T-helper 2 cell treated with Interferon-gamma antibody and Interleukin-4, amounts not matched to agents 5 μg/mL and 100 μg/mL, for 36 hours (primary cell): ENCODE data around the gene DYNC1I2.
"Not testable (repeated sequence)": the region's sequence is repeated elsewhere in the genome, so short reads cannot be mapped to it uniquely, and the experiment has no call there.

ENCODE experiments used
- DNase-seq: peaks from one replicate; pipeline ENCODE4 v3.0.0; 2021; ENCODE audit warnings: low spot score
- H3K27ac Mint-ChIP-seq: one replicate; pipeline ENCODE4 v1.8.0; 2021; ENCODE audit warnings: mild to moderate bottlenecking, mixed read lengths
- H3K27me3 Mint-ChIP-seq: one replicate; pipeline ENCODE4 v1.8.0; 2021; ENCODE audit warnings: low read depth, mixed read lengths
- H3K36me3 Mint-ChIP-seq: one replicate; pipeline ENCODE4 v1.8.0; 2021; ENCODE audit warnings: low read depth, mixed read lengths
- H3K4me1 Mint-ChIP-seq: one replicate; pipeline ENCODE4 v1.8.0; 2021; ENCODE audit warnings: low read depth, mixed read lengths
- H3K4me3 Mint-ChIP-seq: one replicate; pipeline ENCODE4 v1.8.0; 2022; ENCODE audit warnings: mild to moderate bottlenecking, moderate library complexity, mixed read lengths
- H3K9me3 Mint-ChIP-seq: one replicate; pipeline ENCODE4 v1.8.0; 2021; ENCODE audit warnings: mixed read lengths

The DYNC1I2 gene

DNA sequence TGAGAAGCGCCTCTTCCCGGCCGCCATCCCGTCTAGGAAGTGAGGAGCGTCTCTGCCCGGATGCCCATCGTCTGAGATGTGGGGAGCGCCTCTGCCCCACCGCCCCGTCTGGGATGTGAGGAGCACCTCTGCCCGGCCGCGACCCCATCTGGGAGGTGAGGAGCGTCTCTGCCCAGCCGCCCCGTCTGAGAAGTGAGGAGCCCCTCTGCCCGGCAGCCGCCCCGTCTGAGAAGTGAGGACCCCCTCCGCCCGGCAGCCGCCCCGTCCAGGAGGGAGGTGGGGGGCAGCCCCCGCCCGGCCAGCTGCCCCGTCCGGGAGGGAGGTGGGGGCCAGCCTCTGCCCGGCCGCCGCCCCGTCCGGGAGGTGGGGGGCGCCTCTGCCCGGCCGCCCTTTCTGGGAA lies 87.3 kb downstream of the DYNC1I2 start:
- not testable (repeated sequence) for H3K27me3 Mint-ChIP-seq, H3K4me3 Mint-ChIP-seq, H3K4me1 Mint-ChIP-seq, DNase-seq, H3K27ac Mint-ChIP-seq
- peaks cover 31% of the 10 kb centered on the region for H3K36me3 Mint-ChIP-seq
- H3K9me3 Mint-ChIP-seq: peaks cover 26% of the 10 kb centered on the region

DNA sequence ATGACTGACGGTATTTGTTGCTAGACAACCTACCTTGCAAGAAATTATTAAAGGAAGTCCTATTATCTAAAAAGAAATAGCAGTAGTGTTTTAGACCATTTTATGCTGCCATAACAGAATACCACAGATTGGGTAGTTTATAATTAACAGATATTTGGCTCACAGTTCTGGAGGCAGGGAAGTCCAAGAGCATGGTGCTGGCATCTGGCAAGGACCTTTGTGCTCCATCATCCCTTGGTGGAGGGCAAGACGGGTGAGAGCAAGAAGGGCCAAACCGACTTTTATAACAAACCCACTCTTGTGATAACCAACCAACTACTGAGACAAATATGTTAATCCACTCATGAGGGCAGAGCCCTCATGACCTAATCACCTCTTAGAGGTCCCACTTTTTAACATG lies 91.2 kb downstream of the DYNC1I2 start:
- Mint-ChIP-seq H3K9me3 (peaks cover 13% of the 10 kb centered on the region), H3K36me3 (peaks cover 30% of the 10 kb centered on the region), H3K27ac (no peak overlapping the region), H3K4me3 (no peak overlapping the region), H3K4me1 (no peaks in the 10 kb centered on the region), H3K27me3 (no peaks in the 10 kb centered on the region)
- no peak for DNase-seq

DNA sequence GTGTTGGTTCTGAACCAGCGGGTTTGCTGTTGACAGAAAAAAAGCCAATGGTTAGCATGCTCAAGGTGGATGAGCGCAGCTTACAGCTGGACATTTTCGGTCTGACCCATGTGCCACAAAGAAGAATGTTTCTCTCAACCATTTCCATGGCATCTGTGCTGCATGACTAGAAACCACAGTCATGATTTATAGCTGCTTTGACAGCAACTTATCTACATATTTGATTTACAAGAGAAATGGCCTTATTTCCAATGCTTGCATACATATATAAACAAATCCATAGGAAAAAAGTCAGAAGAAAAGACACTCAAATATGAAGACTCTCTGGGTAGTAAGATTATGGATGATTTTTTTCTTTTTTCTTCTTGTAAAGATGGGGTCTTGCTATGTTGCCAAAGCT lies 98.2 kb downstream of the DYNC1I2 start:
- H3K27ac Mint-ChIP-seq: no peak overlapping the region
- no peak overlapping the region for H3K4me3 Mint-ChIP-seq
- no peaks in the 10 kb centered on the region for H3K9me3 Mint-ChIP-seq
- no peaks in the 10 kb centered on the region for H3K4me1 Mint-ChIP-seq
- peaks cover 37% of the 10 kb centered on the region for H3K36me3 Mint-ChIP-seq
- no peaks in the 10 kb centered on the region for H3K27me3 Mint-ChIP-seq
- DNase-seq: no peak

DNA sequence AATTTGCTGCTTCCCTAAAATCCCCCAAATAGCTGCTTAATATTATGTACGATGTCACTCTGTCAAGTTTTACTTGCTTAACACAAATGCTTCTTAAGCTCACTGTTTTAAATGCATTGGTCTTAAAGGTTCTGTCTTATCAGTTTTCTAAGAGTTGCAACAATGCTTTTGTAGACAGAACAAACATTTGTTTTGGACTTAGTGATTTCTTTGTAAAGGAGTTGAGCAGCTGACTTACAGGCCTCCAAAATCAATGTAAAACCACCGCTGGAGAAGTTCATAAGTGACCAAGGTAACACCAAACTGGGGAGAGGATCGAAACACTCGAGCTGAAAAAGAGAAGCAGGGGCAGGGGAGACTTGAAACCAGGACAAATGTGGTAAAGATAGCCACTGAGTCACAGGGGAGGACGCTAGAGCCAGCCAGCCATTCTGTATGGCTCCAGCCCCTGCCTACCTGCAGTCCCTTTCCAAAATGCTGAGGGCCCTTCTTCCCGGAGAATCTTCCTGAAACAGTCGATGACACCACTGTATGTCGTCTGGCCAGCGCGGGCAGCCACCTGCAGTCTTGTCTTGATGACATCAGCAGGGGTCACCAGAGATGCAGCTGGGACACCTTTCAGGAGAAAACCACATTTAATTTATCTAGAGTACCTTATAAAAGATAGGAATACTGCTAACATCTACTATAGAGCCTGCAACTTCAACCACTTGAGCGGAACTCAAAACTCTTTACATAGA lies 100.2 kb downstream of the DYNC1I2 start:
- H3K27ac Mint-ChIP-seq: no peak overlapping the region
- H3K4me3 Mint-ChIP-seq: no peak overlapping the region
- H3K27me3 Mint-ChIP-seq: no peaks in the 10 kb centered on the region
- H3K36me3 Mint-ChIP-seq: peaks cover 44% of the 10 kb centered on the region
- H3K9me3 Mint-ChIP-seq: no peaks in the 10 kb centered on the region
- H3K4me1 Mint-ChIP-seq: no peaks in the 10 kb centered on the region
- DNase-seq: no peak

DNA sequence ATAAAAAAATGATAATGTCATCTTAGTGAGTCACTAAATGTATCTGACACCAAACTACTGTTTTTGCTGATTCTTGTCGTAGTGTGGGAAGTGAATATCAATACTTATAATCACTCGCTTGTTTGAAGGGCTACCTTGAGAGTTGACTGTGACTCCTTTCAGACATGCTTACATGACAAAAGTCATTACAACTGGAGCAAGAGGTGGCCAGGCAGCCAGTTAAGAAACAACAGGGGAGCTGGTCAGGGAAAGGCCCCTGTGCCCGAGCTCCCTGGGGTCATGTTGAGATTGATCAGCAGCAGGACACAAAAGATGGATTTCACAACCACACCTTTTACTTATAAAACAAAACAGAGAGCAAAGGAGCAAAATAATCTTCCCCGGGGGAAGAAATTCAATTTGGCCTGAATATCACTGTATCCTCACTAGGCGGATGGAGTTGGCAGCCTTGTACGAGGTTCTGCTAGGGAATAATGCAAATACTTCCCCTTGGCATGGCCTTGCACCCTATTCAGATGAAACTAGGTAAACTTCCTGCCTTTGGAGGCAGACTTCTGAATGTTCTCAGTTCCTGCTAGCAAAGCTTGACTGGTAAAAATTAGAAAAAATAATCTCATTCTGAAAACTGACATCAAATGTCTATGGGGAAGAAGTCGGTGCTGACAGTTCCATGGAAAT lies 101.2 kb downstream of the DYNC1I2 start:
- no peak overlapping the region for H3K27ac Mint-ChIP-seq
- H3K4me1 Mint-ChIP-seq: peaks cover 1% of the 10 kb centered on the region
- no peak overlapping the region for H3K4me3 Mint-ChIP-seq
- H3K27me3 Mint-ChIP-seq: no peaks in the 10 kb centered on the region
- DNase-seq: no peak
- no peaks in the 10 kb centered on the region for H3K9me3 Mint-ChIP-seq
- H3K36me3 Mint-ChIP-seq: peaks cover 43% of the 10 kb centered on the region

DNA sequence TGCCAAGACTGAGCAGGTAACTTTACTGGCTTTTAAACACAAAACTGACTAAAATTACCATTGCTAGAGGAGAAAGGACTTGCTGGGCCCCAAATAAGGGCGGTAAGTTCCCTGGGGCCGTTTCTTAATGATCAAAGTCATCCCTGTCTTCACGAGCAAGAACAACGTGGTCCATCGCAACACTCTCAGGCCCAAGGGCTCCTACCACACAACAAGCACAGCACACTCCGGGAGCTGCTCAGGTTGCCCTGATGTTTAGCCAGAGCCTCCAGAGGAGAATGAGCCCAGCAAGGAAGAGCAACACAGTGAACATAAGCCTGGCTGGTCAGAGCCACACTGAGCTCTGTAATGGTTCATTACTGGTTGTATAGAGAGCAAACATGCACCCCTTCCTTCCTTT lies 102.7 kb downstream of the DYNC1I2 start:
- Mint-ChIP-seq H3K36me3 (peaks cover 37% of the 10 kb centered on the region), H3K4me1 (peaks cover 13% of the 10 kb centered on the region), H3K27ac (no peak overlapping the region), H3K4me3 (no peak overlapping the region), H3K27me3 (no peaks in the 10 kb centered on the region), H3K9me3 (no peaks in the 10 kb centered on the region)
- DNase-seq: no peak

DNA sequence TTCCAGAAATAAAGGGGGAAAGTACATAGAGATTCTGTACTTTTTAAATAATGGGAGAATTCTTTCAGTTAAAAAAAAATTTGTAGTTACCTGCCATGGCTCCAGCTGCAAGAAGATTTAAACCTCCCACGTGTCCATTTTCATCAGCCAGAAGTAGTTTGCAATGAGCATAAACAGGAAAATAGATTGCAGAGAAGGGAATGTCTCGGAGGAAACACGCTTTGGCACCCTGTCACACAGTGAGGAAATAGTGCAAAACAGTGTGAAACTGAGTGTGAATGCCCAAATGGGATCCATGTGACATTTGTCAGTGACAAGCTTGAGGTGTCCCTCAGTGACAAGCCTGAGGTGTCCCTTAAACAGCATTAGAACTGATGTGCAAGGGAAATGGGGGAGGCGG lies 104.1 kb downstream of the DYNC1I2 start:
- H3K36me3 Mint-ChIP-seq: peaks cover 29% of the 10 kb centered on the region

DNA sequence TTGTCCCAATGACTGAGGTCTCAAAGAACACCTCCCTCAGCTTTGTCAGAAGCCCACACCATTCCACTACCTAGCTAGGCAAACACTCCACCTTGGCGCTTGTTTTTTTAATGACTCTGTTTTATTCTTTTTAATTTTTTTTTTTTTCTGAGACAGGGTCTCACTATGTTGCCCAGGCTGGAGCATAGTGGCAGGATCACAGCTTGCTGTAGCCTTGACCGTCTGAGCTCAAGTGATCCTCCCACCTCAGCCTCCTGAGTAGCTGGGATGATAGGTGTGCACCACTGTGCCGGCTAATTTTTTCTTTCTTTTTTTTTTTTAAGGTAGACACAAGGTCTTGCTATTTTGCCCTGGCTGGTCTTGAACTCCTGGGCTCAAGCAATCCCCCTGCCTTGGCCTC lies 104.9 kb downstream of the DYNC1I2 start:
- no peak overlapping the region for H3K4me3 Mint-ChIP-seq
- peaks cover 25% of the 10 kb centered on the region for H3K36me3 Mint-ChIP-seq
- DNase-seq: no peak
- no peak overlapping the region for H3K27ac Mint-ChIP-seq
- no peaks in the 10 kb centered on the region for H3K27me3 Mint-ChIP-seq
- H3K4me1 Mint-ChIP-seq: peaks cover 17% of the 10 kb centered on the region
- H3K9me3 Mint-ChIP-seq: no peaks in the 10 kb centered on the region

More for the DNA sequence above, 104.1 kb downstream of the DYNC1I2 start:
- H3K27ac Mint-ChIP-seq: no peak overlapping the region
- no peaks in the 10 kb centered on the region for H3K27me3 Mint-ChIP-seq
- no peak for DNase-seq
- H3K9me3 Mint-ChIP-seq: no peaks in the 10 kb centered on the region
- H3K4me3 Mint-ChIP-seq: no peak overlapping the region
- H3K4me1 Mint-ChIP-seq: peaks cover 17% of the 10 kb centered on the region

DNA sequence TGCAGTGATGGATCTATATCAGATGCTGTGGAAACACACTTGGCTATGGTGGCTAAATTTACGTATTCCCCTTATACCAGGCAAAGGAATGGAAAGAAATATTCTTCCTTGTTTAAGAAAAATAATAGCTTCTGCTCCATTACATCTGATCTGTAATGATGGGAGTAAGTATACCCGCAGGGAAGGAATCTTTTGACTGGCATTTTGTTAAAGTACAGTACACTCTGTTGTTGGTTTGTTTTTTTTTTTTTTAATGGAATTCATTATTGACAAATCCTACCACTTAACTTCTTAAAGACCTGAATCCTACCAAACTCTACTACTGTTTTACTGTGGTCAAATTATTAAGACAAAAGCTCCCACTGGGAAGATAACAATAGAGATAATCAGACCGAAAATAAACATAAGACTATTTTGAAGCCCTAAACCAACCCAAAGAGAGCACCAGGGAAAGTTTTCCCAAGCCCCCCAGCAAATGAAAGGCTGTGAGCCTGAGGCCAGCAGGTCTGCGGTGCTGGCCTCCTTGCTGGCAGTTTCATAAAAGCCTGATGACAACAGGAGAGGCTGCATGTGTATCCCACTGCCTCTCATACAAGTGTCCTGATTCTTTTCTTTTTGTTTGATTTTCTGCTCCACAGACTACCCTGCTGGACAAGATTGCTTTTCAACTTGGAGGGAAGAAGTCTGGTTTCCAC lies 105.8 kb downstream of the DYNC1I2 start:
- Mint-ChIP-seq H3K9me3 (no peaks in the 10 kb centered on the region), H3K27me3 (no peaks in the 10 kb centered on the region), H3K4me3 (no peak overlapping the region), H3K36me3 (peaks cover 19% of the 10 kb centered on the region), H3K4me1 (peaks cover 17% of the 10 kb centered on the region), H3K27ac (no peak overlapping the region)
- no peak for DNase-seq

DNA sequence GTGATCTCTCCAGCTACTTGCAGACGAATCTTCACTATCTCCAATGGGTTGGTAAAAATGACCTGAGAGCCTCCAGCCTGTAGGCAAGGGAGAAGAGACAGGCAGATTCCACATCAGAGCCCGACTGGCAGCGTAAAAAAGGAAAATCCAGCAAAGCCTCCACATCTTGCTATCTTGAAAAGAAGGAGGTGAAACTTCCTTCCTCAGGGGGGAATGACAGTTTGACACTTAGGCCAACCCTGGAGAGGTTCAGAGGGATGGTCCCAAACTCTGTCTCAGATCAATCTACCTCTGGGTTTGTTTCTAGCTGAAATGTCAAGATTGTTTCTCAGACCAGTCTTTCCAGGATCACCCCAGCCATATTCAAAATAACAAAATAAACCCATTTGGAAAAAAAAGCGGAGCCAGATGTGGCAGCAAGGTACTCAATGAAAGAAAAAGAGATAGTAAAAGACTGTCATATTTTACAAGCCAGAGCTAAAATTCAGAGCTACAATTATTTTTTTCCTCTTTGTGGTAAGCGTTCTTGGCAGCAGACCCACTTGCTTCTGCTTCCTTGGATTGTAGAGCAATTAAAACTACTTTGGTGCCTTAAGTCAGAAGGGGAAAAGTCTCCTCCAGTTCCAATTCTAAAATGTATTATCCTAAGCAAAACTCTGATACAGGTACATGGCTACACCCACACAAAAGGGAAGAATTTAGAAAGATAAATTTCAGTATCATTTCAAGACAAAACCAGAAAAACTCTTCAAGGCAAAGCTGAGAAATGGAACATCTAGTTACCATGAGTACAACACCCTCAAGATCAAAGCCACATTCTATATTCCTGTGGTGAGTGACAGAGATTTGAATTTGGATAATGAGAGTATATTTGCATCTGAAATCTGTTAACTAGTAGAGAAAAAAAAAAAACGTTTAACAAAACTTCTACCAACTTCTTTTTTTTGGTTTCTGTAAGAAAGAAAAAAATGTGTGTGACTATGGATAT lies 106.7 kb downstream of the DYNC1I2 start:
- Mint-ChIP-seq H3K27ac (peak overlapping the region; percentile 0), H3K4me3 (no peak overlapping the region), H3K27me3 (no peaks in the 10 kb centered on the region), H3K9me3 (no peaks in the 10 kb centered on the region), H3K4me1 (peaks cover 26% of the 10 kb centered on the region), H3K36me3 (peaks cover 21% of the 10 kb centered on the region)
- DNase-seq: no peak

DNA sequence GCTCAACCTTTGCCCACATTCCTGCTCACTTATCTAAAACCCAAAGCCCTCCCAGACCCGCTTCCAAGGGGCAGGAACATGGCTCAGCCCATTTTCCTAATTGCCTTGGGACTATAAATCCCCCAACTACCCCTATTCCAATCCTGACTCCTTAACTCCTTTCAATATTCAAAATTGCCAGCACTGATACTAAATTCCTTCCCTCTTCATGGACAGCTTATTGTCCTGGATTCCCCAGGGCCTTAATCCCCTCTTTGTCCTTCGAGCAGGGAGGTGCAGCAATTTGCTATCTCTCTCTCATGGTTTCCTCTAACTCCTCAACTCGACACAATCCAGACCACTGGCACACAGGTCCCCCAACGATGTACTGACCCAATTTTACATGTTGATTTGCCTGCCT lies 107.6 kb downstream of the DYNC1I2 start:
- Mint-ChIP-seq H3K4me3 (no peak overlapping the region), H3K27ac (no peak overlapping the region), H3K4me1 (peaks cover 28% of the 10 kb centered on the region), H3K27me3 (no peaks in the 10 kb centered on the region), H3K36me3 (peaks cover 21% of the 10 kb centered on the region), H3K9me3 (no peaks in the 10 kb centered on the region)
- DNase-seq: no peak
